ENCODE data around the gene ST6GALNAC3.

ST6GALNAC3 gene

DNA sequence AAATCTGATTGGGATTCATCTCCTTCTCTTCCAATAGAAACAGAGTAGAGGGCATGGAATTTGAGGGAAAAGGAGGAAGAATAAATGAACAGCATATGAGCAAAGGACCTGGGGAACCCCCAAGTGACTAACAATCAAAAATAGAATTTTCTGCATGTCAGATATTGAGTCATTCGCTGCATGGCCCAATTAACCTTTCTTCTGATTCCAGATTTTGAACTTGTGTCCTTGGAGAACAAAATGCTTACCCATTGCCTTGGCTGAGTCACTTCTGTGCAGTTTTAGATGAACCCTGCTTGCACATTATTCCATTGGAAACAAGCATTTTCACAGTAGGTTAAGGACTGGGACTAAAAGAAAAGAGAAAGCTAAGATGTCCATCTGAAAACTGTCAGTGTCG is 390.5 kb downstream of the ST6GALNAC3 start:
- DNase-seq = no peak

DNA sequence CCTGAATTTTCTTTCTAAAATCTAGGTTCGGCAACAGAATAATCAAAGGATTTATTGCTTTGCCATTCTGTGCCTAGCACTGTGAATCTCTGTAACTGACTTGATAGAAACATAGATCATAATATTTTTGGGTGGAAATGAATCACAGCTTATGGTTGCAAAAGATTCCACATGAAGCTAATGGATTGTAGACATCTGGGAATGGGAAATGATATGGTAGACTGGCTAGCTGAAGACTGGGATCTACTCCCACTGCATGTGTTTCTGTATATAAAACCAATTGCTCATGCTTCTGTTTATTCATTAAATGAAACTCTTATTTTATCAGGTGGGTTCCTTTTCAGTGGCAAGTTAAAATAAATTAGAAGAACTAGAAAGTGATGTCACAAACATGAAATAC is 395.6 kb downstream of the ST6GALNAC3 start:
- DNase-seq = no peak

DNA sequence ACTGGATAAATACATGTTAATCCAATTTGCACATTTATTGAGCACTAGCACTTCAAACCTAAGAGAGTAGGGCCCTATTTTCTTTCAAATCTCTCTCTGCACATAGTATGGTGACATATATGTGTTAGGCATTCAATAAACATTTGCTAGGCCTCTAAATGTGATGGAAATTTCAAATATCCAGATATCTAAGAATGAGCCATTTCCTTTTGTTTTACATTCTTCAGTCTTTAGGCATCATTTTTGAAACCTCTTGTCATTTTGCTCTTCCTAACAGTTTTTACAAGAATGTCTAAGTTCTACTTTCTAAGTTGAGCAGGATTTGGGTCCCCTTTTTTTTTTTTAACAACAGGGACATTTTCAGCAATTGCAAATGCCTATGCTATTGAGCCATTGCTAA is 397.0 kb downstream of the ST6GALNAC3 start:
- DNase-seq = no peak

DNA sequence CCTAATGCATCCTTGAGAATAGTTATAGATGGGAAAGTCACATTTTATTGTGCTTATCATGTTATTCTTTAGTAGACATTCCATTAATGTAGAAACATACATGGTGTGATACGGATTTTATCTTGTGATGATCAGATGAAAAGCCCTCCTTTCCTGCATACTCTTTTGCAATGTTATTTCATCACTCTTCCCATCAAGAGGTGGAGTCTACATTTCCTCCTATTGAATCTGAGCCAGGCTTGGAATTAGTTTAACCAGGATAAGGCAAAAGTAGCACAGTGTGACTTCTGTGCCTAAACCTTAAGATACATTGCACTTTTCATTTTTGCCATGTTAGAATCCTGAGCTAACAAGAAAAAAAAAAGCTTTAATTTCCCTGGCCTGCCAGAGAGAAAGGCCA is 399.0 kb downstream of the ST6GALNAC3 start:
- DNase-seq = no peak

DNA sequence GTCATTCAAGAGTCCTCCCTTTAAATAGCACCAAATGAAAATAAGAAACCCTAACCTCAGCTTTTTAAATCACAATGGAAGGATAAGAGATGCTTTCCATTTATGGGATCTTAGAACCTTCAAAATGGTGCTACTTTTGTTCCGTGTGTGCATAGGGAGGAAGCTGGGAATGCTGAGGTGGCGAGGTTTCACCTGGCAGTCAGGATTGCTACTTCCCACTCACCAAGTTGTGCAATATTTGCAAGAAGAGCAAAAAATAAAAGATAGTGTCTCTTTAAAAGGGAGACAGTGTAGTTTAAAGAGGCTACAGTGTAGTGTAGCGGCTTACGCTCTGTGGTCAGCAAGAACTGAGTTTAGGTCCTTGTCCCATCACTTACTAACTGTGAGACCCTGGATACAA is 400.4 kb downstream of the ST6GALNAC3 start:
- no peak for DNase-seq

DNA sequence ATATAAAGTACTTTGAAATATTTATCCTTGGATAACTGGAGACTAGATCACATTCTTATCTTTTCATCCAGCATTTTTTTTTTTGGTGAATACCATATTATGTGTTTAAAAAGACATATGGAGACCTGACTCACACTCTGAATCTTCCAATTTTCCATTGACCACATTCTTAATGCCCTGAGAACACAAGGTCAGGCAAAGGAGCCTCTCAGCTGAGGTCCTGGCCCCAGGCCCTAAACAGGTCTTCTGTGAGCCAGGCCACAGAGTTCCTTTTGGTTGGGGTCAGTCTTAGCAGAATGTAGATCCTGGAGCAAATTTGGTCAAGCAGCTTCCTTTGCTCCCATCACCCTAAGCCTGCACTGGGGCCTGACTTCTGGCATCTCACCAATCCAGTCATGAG is 402.6 kb downstream of the ST6GALNAC3 start:
- no peak for DNase-seq

DNA sequence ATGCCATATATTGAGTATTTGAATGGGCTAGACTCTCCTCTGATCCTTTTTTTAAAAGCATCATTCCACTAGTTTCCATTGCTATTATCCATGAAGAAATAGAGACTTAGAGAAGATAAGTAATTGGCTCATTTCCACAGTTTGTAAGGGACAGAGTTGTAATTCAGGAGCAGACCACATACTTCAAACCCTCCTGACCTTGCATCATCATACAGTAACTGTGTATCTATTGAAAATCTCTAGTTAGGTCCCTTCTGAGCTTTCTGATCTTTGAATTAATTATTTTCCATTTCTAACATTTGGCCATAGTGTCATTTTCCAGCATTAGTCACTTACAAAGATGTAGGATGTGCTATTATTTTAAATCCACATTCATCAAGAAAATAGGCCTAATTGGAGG is 406.3 kb downstream of the ST6GALNAC3 start:
- no peak for DNase-seq

DNA sequence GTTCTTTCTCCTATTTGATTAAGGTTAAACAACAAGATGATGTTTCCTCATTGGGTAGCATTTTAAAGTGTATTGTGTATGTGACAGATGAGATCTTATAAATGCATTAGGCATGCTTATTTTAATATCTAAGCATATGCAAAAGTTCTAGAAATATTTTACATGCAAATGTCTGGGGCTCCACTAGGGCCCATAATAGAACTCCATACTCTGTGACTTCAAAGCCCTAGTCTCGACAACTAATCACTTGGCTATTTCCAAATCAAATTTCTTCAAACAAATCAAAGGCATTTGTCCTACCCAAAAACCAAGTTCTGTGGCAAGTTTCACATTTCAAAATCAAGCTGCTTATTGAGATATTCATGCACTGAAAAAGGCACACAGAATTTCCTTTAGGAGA is 407.1 kb downstream of the ST6GALNAC3 start:
- no peak for DNase-seq

DNA sequence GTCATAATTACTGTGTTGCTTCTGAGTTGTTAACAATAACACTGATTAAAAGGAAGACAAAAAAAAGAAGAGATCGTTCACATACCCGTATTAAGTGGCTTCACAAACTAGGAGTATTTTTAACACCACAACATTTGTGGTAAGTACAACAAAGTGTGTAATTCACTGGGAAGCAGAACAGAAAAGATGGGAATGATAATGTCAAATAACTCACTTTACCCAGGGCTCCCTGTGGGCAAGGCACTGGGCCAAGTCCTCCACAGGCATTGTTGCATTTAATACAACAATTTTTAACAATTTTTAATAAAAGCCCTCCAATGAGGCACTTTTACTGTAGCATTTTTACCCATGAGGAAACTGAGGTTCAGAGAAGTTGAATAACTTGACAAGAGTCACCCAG is 407.7 kb downstream of the ST6GALNAC3 start:
- DNase-seq = no peak

DNA sequence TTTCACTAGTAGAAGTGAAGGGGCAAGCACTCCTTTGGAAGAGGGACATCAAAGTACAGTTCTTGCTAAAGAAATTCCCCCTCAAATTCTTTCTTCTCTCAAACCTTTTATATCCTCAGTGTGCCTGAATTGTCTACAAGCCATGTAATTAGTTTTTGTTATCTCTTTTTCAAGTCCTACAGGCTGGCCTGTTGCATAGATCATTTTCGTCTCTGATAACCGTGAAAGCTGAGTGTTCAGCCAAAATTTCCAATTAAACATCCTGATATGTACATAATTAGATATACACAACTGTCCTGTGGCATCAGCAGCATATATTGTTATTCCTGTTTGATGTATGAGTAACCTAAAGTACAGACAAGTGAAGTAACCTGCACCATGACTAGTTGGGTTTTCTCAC is 417.2 kb downstream of the ST6GALNAC3 start:
- no peak for DNase-seq

DNA sequence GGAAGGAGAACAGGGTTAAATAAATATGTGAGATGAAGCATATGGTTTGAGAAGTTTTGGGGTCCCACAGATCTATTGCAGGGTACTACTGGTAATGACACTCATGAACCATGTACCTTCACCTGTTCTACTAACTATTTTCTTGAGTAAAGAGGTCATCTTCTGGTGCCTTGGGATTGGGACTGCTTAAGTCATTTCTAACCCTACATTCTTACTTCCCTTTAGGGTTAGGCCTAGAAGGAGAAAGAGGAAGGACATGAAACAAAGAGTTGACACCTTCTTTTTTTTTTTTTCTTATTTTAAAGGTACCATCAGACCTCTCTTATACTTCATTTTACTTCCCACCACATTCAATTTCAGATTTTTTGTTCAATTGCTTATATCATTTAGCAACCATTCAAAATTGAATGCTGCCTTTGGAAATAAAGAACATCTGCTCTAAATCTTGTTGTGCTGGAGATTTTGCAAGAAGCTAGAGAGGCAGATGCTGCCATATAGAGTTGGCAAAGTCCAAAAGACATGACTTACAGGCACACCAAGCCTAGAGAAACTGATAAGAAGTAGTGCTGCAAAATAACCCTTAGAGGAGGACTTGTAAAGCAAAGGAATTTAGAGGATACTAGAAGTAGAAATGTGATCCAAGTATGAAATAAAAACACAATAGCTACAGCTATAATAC is 418.3 kb downstream of the ST6GALNAC3 start:
- DNase-seq = no peak

DNA sequence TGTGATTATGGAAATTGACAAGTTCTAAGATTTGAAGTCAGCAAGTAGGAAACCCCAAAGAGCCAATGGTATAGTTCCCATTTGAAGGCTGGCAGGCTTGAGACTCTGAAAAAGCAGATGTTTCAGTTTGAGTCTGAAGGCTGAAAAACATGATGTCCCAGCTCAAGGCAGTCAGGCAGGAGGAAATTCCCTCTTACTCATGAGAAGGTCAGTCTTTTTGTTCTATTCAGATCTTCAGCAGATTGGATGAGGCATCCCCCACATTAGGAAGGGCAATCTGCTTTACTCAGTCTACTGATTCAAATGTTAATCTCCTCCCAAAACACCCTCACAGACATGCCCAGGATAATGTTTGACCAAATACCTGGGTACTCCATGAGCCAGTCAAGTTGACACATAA is 420.3 kb downstream of the ST6GALNAC3 start:
- DNase-seq = no peak

DNA sequence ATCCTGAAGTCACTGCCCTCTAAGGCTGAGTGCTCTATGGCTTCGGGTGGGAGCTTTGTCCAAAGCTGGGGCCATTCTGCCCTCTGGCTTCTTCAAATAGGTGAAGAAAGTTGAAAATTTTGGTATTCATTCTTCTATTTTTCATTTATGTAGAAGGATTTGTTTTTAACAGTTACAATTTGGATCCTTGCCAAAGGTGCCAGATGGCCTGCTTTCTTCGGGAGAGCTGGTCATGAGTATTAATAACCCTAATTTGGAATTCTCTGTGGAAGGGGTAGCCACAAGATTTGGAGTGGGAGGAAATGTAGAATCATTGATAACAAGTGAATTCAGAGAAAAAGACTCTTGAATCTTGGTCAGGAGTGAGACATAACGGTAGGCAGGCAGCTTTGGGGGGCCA is 422.3 kb downstream of the ST6GALNAC3 start:
- no peak for DNase-seq

DNA sequence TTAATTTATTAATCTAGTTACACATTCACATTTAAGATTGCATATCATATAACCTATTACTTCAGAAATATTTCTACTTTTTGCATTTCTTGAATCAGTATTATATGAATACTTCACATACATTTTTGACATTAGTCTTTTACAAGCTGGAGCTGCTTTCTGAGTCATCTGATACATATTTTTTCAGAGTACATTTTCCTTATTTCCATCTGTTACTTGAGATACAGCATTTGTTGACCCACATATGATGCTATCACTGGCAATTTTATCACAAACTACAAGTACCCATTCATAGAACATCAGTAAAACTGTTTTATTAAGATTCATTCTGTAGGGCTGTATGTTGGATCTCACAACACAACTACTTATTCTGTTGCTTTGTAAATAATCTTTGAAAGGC is 425.6 kb downstream of the ST6GALNAC3 start:
- no peak for DNase-seq

DNA sequence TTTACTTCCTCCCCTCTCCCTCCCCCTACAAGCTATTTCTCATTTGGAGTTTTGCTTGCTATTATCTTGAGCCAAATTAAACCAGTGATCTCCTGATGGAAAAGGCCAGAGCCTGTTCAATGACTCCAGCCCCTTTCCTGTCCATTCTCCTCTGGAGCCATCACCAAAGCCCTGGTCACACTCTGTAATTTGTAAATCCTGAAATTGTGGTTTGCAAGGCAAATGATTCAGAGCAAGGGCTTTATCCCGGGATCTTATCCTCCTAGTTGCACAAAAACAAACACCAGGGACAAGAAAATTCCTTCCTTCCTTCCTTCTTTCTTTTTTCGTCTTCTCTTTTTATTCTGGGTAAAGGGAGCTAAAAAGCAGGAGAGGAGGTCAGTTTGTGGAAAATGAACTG is 426.6 kb downstream of the ST6GALNAC3 start:
- no peak for DNase-seq

DNA sequence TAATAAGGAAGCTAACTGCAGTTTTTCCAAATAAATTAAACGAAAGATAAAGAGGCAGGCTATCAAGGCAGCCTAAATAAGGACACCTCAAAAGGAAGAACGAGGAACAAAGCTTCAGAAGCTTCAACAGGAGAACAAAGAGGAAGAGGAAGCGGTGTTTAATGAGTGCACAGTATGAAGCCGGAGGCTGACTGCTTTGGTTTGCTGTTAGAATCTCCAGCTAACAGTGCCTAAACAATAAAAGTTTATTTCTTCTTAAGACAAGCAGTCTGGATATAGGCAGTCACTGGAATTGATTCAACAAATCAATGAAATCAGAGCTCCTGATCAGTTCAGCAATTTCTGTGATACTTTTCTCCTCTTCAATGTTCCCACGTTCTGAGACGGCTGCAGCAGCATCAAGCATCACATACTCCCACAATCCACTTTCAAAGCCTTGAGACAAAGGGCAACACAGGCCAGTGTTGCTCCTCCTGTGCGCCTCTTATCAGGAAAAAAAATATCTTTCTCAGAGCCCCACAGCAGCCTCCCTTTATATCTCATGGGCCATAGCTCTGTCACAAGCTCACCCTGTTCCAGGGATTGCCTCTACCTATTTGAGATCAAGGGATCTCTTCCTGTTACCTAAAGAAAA is 427.2 kb downstream of the ST6GALNAC3 start:
- no peak for DNase-seq

DNA sequence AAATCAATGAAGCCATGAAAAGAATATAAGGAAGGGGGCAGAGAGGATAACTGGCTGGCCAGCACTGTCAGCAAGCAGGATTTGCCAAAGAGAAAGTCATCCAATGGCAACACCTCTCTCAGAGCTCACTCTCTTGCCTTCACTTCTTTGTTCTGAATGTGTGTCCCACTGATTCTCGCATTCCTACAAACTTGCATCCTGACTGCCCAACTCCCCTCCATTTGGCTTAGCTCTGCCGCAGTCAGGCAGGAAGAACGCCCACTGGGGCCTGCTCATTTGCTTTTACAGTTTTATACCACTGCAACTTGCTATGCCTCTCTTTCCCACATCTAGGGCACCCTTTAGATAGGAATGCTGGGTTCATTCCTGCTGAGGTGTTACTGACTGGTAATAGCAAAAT is 428.6 kb downstream of the ST6GALNAC3 start:
- no peak for DNase-seq

DNA sequence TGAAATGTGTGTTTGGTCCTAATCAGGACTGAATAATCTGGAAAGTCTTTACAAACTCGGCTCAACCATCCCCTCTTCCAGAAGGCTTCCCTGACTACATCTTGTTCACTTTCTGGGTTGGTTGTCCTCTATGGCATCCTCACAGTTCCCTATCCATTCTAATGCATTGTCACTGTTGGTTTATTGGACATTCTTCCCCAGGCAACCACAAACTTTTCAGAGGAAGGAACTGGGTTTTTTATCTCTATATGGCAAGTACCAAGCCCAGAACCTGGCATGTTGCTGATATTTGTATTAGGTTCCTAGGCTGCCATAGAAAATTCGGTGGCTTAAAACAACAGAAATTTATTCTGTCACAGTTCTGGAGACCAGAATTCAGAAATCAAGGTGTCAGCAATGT is 429.2 kb downstream of the ST6GALNAC3 start:
- DNase-seq = no peak

DNA sequence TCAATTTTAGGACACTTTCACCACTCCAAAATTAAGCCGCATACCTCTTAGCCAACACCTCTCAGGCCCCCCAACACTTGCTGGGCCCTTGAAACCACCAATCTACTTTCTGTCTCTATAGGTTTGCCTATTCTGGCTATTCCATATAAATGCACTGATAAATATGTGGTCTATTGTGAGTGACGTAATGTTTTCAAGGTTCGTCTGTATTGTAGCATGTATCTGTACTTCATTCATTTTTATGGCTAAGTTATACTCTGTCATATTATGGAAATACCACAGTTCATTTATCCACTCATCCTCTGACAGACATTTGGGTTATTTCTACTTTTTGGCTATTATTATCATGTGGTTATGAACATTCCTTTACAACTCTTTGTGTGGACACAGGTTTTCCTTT is 432.8 kb downstream of the ST6GALNAC3 start:
- DNase-seq = no peak

DNA sequence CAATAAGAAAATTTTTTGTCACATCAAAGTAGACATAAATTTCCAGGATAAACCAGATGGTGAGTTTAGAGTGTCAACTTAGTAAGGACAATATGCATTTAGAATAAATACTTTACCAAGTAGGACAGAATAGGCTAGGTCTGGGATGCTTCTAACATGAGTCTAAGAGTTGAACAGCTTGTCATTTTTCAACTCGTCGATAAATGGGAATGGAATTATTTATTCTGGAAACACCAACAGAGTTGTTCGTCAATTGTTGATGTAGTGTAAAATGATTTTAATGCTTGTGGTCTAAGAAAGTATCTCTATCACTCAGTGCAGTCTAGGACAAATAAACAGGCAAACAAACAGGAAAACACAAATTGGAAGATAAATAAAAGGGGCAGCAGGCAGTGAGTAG is 434.3 kb downstream of the ST6GALNAC3 start:
- no peak for DNase-seq

DNA sequence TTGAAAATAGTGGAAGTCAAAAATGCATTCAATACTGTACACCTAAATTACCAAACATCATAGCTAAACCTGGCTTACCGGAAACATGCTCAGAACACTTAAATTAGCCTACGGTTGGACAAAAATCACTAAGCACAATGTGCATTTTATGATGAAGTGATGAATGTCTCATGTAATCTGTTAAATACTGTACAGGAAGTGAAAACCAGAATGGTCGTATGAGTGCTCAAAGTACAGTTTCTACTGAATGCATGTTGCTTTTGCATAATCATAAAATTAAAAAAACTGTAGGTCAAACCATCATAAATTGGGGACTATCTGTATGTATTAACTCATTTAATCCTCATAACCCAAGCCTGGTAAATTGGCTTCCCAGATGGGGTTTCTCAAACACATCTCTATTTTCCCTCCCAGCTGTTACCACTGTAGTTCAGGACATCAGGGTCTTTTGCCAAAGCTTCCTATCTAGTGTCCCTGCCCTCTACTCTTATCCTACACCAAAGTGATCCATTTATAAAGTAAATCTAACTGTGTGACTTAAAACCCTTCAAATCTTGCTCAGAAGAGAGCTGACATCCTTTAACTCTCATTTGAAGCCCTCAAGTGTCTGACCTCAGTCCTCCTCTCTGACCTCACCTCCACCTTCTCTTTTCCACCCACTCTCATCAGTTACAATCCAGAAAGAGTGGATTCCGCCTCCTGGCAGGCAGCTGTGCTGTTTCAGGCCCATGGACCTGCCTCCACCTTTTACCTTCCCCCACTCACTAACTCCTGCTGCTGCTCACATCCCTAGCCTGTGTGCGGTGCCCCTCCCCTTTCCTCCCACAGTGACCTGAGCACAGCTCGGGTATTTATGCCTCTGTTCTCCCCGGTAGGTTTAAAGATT is 436.4 kb downstream of the ST6GALNAC3 start:
- no peak for DNase-seq

DNA sequence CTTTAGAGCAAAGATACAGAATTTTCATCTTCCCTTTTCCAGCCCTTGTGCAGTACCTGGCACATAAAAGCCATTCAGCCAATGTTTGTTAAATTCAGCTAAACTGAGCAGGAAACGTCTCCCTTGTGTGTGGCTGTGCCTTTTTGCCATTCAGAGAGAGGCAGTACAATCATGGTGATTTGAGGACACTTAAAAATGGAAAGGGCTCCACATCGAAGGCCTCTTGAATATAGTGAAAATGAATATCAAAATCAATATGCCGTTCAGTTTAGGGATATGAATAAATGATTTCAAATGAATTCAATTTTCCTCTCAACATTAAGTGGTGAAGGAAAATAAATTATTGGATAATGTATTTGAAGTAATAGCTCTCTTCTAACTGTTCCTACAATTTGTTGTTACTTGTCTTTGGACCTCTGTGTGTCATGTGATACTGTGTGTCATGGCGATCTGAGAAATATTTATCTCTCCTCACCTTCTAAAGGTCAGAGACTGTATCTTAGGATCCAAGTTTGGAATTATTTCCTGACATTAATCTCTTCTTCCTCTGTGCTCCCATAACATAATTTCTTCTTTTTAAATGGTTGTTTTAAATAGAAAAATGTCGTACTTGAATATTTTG is 437.1 kb downstream of the ST6GALNAC3 start:
- no peak for DNase-seq

DNA sequence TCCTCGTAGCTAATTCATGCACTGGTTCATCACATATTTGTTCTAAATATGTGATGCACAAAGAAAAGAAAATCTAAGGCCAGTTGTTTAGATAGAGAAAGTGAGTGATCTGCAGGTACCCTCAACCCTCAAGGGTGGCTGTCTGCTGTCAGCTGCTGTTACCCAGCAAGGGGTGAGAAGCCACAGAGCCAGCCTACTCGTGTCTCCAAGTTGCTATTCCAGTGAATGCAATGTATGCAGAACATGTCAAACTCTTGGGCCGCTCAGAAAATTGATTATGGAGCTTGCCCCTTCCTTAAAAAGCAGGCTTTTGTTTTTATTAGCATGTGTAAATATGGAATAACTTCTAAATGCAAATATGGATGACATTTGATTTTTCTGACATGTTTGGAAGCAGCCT is 456.4 kb downstream of the ST6GALNAC3 start:
- DNase-seq = no peak

DNA sequence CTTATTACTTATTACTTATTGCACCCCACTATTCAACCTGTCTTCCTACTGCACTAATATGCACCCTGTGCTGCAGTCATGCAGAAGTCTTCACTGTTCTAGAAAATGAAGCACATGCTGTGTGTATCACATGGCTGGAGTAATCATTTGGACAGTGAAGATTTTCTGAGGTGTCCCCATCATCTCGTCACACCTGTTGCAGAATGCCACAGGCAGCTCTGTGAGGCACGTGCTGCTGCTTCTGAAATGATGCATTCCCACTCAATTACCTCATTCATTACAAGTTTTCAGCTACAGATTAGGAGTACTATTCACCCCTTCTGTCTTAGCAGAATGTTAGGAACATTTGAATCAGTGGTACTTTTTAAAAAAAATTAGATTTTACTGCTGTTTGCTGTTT is 467.1 kb downstream of the ST6GALNAC3 start:
- no peak for DNase-seq

All from CD4-positive, alpha-beta T cell treated with Interleukin-4 for 1 hour (primary cell).